Measurements from ENCODE around the gene RPS27L.
A peak's percentile ranks its signal among the peaks of the same experiment; 100 is the strongest.

Gene RPS27L

DNA sequence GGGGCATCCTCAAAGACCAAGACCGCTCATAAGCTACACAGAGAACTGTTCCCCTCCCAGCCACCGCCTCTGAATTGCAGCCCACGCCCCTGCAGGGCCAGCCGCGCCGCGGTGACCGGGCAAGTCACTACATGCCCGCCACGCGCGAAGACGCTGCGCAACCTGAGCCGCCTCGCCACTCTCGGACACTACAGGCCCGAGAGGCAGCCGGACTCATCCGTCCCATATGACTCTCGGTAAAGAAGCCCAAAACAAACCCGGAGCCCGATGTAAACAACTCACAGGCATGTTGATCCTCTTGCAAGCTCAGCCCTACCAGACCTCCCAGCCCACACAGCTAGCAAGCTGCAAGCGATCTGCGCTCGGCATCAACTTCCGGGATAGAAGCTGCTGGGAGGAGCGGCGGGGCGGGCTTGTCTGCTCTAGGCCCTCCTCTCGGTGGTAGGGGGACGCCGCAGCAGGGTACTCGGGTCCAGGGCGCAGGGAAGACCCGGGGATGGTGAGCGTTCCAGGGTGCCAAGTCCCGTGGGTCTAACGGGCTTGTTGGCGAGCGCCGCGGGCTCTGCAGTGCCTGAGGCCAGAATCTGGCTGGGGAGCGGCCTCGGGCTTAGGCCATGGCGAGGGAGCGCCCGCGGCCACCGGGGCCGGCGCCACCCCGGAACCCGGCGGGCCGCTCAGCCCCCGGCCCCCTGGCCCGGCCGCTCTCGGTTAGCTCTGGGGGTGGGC, at the start of gene RPS27L:
RPS27L (minus strand) TSS at position 360 of the 726 bp plus-strand sequence; CDS start at position 288, 72 bp downstream.
- DNase-seq: peak; percentile 94

DNA sequence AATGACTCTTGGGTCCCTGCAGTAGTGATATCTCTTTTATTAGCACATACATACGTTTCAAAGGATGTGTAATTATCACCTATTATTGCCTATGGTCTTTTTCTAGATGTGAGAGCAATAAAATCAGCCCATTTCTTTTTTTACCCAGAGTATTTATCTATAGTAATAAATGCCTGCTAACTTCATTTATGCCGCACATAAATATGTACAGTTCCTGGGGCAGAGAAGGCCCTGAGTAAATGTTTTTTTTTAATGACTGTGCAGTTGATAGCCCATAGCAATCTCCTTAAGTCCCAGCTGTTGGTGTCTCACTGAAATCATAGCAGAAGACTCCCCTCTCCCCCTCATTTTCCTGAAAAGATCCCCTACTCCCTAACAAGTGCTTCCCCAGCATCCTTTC, 48.8 kb upstream of the RPS27L start:
- no peak for DNase-seq

DNA sequence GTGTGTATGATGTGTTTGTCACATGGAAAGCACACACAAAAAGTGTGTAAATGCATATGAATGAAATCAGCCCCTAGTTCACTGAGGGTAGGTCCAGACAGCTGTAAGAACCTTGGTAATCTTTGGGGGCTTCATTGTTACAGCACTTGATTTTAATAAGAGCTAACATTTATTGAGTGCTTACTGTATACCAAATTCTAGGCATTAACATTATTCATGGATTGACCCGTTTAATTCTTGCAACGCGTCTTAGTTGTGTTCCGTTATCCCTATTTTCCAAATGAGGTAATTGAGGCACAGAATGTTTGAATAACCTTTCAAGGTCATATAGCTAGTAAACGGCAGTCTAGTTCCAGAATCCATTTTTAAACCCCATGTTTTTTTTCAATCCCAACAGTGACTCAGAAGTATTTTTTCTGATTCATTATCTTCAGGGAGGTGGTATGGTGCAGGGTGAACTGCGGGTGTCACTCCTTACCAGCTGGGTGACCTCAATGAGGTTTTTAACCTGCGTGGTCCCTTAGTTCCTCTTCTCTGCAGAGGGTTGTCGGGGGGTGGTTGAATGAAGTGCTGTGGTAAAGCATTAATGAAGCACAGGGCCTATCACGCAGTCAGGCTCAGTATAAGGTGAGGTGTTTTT, 46.3 kb upstream of the RPS27L start:
- DNase-seq: no peak

DNA sequence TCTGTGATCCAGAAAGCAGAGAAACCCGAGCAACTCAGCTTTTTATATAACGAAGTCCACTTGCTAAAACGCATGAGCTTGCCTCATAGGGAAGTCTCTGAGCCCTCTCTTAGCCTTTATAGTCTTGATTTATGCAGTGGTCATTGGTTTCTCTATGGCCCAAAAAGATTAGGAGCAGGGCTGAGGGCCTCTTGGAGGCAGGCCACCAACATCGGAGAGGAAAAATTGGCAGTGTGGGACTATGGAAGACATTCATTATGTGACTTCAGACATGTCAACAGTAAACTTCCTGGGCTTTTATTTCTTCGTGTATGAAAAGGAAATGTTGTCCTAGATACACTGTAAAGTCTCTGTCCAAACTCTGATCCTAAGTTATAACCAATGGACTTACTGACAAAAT, 45.6 kb upstream of the RPS27L start:
- no peak for DNase-seq

DNA sequence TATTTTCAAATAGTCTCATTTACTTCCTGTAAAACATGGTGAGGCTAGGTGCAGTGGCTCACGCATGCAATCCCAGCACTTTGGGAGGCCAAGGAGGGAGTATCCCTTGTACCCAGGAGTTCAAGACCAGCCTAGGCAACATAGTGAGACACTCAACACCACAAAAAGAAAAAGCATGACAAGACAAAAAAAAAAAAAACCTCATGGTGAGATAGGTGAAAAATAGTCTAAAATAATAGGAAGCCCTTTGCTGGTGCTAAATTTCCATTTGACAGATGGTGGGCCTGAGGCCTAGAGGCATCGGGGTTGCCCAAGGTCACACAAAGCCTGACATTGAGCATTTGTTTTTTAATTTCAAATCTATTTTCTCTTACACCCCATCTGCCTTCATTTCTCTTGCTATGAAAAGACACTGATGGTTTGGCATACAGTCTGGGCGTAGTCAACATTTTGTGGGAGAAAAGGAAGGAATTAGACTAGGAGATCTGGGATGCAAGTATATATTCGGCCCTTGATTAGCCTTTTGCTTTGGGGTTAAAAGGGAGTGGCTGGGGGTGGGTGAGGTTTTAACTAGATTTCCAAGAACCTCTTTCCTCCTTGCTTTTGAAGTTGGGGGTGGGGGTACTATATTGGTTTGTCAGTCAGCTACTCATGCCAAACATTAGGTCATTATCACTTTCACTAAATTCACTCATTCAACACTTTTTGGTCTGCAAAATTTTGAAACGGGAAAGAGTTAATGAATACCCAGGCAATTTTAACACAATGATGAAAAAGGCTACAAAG, 43.4 kb upstream of the RPS27L start:
- no peak for DNase-seq

DNA sequence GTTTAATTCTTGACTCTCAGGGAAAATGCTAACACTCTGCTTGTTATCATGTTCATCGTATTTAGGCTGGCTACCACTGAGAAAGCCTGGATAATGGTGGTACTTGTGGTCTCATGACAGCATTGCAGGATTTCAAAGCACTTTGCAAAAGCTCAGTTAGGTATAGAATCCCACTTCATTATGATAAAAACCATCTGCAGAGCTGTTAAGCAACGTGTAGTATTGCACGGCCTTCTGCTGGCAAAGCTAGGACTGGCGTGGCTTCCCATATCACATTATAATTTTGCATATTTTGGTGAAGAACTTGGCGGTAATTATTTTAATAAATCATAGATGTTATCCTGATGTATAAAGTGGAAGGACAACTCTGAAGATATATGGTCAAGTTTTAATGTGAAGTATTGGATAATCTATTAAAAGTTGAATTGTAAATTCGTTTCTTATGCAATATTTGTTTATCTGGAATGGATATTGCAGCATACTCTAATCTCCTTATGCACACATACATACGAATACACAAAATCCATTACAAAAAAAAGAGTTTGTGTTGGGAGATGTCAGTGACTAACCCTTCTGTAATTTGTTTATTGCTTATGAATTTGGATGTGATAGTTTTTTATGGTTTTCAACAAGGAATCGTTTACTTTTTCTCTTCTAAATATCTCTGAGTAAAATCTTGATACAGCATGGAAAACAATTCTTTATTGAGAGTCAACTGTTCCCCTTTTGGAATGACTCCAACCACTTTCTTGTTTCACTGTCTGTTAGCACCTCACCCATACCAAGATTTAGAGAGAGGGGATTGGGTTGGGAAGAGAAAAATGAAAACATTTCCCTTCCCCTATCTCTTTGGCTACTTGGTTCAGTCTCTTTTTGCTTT, 41.3 kb upstream of the RPS27L start:
- peak; percentile 51 for DNase-seq

DNA sequence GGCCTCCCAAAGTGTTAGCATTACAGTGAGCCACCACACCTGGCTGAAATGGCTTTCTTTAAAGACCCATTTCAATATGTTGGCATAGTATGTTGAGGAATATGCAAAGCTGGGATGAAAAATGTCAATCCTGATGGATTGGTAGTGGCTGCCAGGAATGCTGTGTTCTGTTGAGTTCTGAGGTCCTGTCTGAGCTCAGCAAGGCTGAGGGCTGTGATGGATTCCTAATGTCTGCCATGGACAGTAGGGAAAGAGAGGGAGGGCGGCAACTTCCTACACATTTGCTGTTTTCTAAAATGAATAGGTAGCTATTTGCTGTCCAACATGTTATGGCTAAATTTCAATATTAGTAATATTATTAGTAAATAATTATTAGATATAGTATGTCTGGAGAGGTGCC, 40.3 kb upstream of the RPS27L start:
- no peak for DNase-seq

DNA sequence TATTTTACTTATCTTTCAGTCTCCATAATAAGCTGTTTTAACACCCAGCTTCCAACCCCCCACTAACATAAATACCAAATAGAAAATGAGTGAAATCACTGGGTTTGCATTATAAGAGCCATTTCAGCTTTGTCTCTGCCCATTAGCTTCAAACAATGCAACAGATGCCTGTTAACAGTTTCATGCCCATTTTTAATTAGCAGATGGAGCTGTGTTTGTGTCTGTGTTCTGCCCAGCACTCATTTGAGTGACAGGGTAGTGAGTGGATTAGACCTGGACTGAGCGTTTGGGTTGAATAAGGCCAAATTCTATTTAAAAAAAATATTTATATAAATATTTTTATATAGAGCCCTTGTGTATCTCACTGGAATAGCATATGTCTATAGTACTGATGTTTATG, 39.6 kb upstream of the RPS27L start:
- DNase-seq: peak; percentile 61

DNA sequence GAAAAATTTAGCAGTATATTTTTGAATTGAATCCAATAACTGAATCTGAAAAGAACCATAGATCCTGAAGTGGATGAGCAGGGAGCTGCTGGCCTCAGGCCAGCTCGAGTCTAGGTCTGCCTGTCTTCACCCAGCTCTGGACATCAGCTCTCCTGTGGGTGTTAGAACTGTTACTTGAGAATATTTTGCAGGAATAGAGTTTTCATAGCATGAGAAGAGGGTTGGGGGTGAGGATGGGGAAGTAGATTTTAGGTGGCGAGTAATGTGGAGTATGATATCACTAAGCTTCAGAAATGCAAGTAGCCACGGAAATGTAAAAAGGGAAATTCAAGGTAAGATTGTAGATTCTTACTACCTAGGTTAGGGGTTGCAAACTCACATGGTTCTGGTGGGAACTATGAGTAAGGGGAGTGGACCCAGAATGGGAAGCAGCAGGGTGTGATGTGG, 38.3 kb upstream of the RPS27L start:
- peak; percentile 55 for DNase-seq

DNA sequence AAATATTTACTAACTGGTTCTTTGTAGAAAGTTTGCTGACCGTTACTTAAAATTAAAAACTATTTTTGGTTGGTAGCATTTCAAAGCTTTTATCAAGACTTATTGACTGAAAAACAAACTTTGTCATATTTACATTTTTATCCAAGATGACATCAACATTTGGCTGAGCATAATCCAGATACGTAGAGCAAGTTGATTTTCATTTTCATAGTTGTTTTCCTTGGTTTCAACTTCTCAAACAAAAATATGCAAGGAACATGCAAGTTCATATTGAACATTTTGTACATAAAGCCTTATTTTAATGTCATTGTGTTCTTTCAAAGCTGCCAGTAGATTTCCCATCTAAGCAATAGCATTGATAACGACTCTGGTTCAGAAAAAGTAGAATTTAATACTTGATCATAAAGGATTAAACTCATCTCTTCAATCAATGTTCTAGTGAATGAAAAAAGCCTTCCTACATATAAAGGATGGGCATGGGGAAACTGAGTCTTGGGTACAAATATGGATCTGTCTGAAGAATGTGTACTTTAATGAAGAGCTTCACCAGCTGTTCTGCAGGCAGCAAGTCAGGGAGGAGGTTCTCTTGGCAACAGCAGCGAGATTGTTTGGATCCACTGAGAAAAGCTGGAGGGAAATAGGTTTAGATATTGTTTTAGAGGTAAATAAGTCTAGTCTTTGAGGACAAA, 37.7 kb upstream of the RPS27L start:
- no peak for DNase-seq

DNA sequence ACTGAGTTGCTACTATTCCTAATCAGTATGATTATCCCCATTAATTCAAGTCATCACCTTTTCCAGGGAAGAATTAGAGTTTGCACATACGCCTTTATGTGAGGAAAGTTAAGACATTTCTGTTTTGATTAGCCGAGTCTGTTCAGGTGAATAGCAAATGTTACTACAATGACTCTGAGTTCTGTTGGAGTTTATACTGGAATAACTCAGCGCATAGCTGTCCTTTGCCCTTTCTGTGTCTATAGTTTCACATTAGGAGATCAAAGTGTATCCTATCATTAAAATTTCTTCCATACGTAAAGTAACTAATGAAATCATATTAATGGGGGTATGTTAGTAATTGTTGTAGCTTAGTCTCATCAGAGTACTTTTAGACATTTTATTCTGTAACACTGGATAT, 37.0 kb upstream of the RPS27L start:
- no peak for DNase-seq

DNA sequence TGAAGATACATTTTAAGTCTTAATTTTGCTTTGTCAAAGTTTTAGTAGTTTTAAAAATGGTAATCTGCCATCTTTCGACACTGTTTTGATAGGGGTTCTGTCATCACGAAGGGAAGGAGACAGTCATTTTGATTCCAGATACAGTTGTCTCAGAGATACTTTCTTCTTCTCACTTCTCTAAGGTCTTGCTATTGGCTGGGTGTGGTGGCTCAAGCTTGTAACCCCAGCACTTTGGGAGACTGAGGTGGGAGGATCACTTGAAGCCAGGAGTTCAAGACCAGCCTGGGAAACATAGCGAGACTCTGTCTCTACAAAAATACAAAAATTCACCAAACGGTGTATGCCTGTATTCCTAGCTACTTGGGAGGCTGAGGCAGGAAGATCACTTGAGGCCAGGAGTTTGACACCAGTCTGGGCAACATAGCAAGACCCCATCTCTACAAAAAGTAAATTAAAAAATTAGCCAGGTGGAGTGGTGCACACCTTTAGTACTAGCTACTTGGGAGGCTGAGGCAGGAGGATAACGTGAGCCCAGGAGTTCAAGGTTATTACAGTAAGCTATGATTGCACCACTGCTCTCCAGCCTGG, 35.4 kb upstream of the RPS27L start:
- DNase-seq: no peak

DNA sequence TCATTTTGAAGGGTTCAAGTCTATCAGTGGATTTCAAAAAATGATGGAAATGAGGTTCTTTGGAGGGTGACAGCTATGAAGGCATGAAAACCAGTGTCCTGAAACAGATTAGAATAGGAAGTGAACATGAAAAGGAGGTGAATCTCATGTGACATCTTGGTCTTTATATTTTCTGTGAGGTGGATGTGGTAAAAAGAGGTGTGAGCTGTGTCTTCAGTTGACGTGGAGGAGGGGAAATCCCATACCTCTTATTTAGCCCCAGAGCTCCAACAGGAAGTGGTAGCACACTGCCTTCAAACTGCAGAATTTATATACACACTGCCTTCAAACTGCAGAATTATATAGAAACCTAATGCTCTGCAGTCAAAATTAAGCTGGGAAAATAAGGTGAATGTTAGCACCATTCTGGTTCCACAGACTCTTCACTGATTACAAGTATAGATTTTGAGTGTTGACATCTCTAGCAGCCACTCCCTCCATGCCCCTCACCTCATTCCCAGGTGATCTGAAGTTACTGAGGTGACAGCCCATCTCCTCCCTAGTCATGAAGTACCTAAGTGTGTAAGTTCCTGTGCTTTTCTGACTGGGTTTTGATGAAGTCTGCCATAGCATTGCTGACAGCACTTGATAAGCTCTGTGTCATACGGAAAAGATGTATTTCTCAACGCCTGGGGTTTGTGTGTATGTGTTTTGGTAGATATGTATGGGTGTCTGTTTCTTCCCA, 34.8 kb upstream of the RPS27L start:
- no peak for DNase-seq

DNA sequence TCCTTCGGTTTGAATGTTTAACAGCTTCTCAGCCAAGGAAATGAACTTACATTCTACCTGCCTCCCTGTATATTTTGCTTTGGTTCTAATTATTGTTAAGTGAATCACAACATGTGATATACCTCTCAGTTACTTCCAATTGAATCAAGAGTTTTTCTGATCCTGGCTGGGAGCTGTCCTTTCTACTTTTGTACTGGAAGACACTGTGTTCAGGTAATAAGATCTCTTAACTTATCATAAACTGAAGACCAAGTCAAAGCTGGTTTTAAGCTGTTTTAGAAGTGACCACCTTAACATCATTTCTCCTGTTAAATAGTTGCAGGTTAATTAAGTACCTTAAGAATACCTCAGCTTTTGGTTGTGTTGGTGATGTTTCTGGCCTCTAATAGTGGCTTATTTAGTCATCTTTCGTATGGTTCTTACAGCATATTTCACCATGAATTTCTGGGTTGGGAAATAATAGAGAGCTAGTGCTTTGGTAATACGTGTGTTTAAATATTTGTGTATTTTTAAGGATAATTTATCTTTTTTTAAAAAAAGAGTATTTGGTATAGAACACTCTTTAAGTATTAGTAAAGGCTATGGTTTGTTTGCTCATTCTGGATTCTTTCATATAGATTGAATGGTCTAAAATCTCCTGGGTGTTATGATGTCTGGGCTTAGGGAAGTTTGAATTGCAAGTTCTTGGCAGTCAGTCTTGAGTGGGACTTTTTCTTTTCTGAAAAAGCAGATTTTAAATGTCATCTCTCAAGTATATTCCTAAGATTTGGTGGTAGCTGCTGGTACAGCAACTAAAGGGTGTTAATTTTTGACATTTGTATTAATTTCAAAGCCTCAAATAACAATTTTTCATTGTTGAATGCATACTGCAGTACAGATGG, 33.7 kb upstream of the RPS27L start:
- DNase-seq: no peak

DNA sequence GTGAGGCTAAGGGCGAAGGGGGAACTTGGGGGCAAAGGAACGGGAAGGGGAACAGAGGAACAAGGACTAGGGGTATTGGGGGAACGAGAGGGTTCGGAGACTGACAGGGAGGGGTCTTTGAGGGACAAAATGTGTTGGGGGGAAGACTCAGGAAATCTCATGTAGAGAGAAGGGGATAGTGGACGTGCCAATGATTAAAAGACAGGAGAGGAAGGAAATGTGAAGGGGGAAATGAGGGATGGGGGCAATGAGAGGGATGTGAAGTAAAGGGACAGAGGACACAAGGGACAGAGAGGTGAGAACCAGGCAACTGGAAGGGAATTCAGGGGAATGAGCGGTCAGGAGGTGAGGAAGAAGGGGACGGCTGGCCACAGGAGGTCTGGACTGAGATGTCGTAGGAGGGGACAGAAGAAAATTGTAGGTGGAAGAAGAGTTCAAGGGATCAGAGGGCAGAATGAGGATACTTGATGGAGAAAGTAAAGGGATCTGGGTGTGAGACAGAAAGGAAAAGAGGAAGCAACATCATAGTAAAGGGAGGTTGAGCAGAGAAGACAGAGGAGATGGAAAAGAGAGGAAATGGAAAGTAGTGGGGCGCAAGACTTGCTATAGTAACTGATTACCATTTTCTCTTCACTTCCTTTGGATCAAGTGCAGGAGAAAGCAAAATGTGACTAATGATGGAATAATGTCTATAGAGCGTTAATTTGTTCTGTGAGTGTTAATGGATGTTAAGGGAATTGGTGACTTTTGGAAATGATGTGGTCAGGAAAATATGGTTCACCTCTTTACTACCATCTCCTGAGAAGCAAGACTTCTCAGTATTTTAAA, 32.9 kb upstream of the RPS27L start:
- DNase-seq: no peak

DNA sequence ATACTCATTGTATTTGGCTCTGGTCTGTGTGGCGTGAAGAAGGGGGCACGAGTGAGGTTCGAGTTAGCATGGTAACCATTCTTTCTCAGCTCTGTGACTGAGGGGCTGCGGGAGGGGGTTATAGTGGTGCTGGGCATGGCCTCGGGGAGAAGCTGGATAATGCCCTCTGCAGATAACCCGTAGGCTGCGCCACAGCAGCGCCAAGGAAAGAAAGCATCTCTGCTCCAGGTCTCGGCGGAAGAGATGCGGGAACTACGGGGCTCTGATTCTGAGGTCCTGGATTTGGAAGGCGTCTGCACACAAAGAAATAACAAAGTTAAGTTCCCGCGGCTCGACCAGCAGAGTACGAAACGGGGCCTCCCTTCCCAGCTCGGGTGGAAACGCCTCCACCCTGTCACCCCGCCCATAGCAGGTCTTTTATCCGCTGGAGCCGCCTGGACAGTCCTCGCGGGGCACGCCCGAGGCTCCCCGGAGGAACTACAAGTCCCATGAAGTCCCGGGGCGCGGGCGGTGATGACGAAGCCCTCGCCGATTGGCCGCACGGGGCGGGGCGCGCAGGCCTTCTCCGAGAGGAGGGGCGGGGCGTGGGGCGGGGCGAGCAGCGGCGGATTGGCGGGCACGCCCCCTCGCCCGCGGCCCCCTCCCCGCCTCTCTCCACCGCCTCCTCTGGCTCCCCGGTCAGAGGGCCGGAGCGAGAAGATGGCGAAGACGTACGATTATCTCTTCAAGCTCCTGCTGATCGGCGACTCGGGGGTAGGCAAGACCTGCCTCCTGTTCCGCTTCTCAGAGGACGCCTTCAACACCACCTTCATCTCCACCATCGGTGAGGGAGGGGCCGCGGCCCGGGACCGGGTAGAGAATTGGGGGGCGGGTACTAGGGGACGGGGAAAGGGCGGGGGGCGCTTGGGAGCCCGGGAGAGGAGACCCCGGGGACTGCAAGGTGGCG, 31.9 kb upstream of the RPS27L start, which contains the start of gene RAB8B:
RAB8B (plus strand) TSS at position 681 of the 946 bp plus-strand sequence; CDS start at position 700, 19 bp downstream.
- DNase-seq: peak; percentile 98

DNA sequence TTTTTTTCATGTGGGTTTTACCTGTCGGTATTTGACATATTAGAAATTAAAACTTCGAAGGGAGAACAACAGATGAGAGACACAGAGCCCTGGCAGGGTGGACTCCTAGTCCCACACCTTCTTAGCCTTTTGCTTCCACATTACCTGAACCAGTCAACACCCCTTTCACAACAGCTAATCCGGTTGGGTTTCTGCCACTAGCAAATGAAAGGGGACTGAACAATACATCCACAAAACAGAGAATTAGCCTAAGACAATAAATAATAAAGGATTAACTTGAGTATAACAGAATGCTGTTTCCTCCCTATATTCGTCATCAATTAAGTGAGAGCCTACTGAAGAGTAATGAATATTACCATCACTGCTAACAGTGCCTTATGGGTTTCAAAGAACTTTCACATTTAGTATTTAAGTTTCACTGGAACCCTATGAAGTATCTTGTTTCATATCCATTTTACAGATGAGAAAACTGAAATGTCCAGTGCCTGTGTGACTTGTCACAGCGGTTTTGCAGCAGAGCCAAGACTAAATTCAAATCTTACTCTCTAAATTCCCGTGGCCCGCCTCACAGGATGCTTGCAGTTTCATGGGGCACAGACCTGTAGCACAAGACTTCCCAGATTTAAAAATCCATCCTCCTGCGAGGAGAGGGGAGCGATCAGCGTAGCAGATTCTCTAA, 31.1 kb upstream of the RPS27L start:
- DNase-seq: no peak
